Kidney epithelial cell (primary cell): ENCODE data around the gene TMCC2. TPM values are rescaled to one million over a fixed set of nuclear protein-coding genes. Genes with fewer than 3 reads are reported as not detected.

Source experiments
- DNase-seq: peaks from one replicate; pipeline ENCODE4 v3.0.0-alpha.2; 2010; ENCODE audit warnings: low read depth
- H3K27me3 ChIP-seq: 2 replicates; pipeline ENCODE4 v1.6.0; 2011; ENCODE audit warnings: low read length; ENCODE audit not compliant: control insufficient read depth, insufficient read depth
- H3K36me3 ChIP-seq: 2 replicates; pipeline ENCODE4 v1.5.1; 2011; ENCODE audit warnings: low read length; ENCODE audit not compliant: control insufficient read depth, insufficient read depth
- H3K4me3 ChIP-seq: 2 replicates; pipeline ENCODE4 v1.5.1; 2011; ENCODE audit warnings: low read depth, mild to moderate bottlenecking, control low read depth, low read length
- CTCF ChIP-seq: IDR thresholded peaks from 2 replicates; pipeline ENCODE4 v1.5.1; 2011; ENCODE audit warnings: mild to moderate bottlenecking, moderate library complexity, low read length, control low read depth, inconsistent platforms; ENCODE audit not compliant: insufficient read depth, poor library complexity, severe bottlenecking
- total RNA-seq: library from RNA; depleted of rRNA; stranded (reverse); fragments of >200 nt; gene quantifications from 2 replicates; pipeline ENCODE4 v1.2.3, GENCODE V29; 2015

TMCC2 gene
- total RNA-seq, 1 donor from 2014 or later = 12.7 TPM

GRCh38 chr1:205210756-205211168 is 17.0 kb upstream of the TMCC2 start:
- TF ChIP-seq CTCF = no peak
- no peak for DNase-seq
- Histone ChIP-seq H3K4me3 (peak overlapping the region; percentile 99), H3K27me3 (no peaks in the 10 kb centered on the region), H3K36me3 (no peaks in the 10 kb centered on the region)

GRCh38 chr1:205211169-205211838 is 16.4 kb upstream of the TMCC2 start, which contains the start of gene DSTYK:
Gene DSTYK, minus strand, starts transcription at chr1:205211702. Its CDS starts 167 bp downstream, at chr1:205211535.
- Histone ChIP-seq H3K27me3 (no peaks in the 10 kb centered on the region), H3K4me3 (peak within 1 kb of the TSS; percentile 99), H3K36me3 (no peaks in the 10 kb centered on the region)
- no peak for TF ChIP-seq CTCF
- peak; percentile 57 for DNase-seq

- no peaks in the 10 kb centered on the region for H3K36me3 ChIP-seq
- DNase-seq = no peak
- H3K27me3 ChIP-seq = no peaks in the 10 kb centered on the region
- TF ChIP-seq CTCF = no peak
- peak overlapping the region; percentile 99 for H3K4me3 ChIP-seq
Observed at GRCh38 chr1:205211839-205212536, 15.8 kb upstream of the TMCC2 start.

- no peak overlapping the region for H3K4me3 ChIP-seq
- DNase-seq = no peak
- no peaks in the 10 kb centered on the region for H3K36me3 ChIP-seq
- no peak for TF ChIP-seq CTCF
- H3K27me3 ChIP-seq = no peaks in the 10 kb centered on the region
Observed at GRCh38 chr1:205214756-205215155, 13.0 kb upstream of the TMCC2 start.

- no peak for DNase-seq
- H3K36me3 ChIP-seq = no peaks in the 10 kb centered on the region
- H3K27me3 ChIP-seq = no peaks in the 10 kb centered on the region
- TF ChIP-seq CTCF = no peak
- no peak overlapping the region for H3K4me3 ChIP-seq
Observed at GRCh38 chr1:205216588-205216987, 11.2 kb upstream of the TMCC2 start.
